NCI-H2081 (cell line): ENCODE results near the gene ARPP21.

Experiments
- DNase-seq, 2 experiments: peaks; one replicate each; lab custom pipeline; 2025; lab: John Stamatoyannopoulos, UW

The ARPP21 gene

DNA sequence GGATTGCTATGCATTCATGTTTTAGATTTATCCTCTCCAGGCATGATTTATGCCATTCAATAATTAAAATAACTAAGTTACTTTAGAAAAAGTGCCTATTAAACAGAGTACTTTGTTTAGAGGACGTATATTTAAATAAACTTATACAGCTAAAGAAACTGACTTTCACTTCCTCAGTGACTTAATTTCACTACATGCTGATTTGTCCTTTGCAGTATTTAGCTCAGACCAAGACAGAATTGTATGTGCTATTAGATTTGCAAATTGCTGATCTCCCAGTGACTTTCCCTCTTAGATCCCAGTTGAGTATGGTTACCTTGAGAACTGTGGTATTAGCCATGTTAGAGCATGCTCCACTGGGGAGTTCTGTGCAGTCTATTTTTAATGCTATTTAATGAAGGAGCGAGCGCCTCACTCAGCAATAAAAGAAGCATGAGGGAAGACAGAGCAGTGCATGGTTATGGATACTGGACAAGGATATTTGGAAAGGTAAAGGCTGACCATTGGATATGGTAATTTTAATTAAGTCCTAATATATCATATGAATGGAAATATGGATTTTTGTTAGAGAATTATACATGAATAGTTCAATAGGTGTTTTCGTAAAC is 2.7 kb downstream of the ARPP21 start:
- no peak for DNase-seq

GRCh38 chr3:35643495-35643894 is 4.2 kb downstream of the ARPP21 start:
- DNase-seq: no peak

DNA sequence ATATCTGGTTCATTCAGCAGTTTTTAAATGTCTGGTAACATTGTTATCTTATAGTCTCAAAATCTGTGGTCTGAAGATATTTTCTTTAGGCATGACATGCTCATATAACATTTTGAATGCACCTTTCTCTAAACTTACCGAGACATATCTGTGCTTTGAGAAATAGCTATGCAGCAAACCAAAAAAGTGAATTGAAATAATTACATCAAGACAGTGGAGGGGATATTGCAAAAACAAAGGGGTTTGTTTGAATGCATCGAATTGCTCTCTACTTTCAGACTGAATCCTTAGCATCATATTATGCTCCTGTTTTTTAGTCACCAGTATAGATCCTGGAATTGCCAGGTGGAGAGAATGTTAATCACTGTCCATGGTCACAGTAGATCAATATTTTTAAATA is 5.1 kb downstream of the ARPP21 start:
- no peak for DNase-seq

- DNase-seq: no peak
These were observed 5.9 kb downstream of the ARPP21 start for GRCh38 chr3:35645189-35645588.

- DNase-seq: no peak
These were observed 6.8 kb downstream of the ARPP21 start for GRCh38 chr3:35646081-35646480.

GRCh38 chr3:35647461-35647860 is 8.1 kb downstream of the ARPP21 start:
- DNase-seq: no peak

DNA sequence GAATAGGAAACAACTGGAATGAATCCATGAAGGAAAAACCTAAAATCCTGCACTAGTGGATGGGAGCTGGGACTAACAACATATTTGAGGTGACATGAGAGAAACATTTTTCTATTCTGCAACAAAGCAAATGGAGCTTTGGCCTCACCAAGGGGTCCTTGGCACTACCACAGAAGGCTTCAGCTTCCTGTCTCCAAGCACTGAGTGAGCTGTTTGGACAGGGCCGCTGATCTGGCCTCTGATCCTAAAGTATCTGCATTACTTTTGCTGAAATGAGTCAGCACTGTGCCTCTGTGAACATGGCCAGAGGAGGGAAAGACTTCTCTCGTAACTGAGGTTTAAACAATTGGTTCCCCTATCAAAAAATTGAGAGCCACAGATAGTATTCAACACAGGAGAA is 9.0 kb downstream of the ARPP21 start:
- no peak for DNase-seq

DNA sequence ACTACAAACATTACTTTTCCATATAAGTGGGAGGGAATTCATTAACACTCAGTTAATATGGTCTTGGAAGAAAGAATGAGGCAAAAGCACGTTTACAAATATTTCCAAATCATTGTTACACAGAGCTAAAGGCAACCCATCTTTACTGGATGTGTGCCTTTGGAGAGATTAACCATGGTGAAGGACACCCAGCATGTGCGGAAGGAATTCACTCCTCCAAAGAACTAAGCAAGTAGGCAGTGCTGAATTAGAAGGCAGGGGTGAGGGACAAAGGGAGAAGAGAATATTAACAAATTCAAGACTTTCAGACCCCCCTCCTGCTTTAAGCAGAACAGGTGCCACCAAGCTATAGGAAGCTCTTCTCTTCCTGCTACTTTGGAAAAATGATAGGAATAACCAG is 10.1 kb downstream of the ARPP21 start:
- no peak for DNase-seq

GRCh38 chr3:35651426-35651825 is 12.1 kb downstream of the ARPP21 start:
- no peak for DNase-seq

DNA sequence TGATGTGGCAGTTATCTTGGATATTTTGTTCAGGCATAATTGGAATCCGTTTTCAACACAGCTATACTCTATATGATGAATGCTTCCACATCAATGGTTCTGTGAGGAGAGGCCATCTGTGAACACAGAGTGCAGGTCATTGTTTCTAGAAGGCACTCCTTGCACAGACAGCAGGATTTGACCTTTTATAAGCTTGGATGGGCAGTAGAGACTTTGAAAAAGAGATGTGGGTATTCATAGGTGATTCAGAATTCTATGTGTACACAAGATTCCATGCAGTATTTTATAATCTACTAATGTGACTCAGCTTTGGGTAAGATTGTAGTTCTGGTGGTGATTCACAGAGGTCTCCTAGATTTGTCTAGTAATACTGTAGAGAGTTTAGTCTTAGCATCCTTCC is 12.5 kb downstream of the ARPP21 start:
- DNase-seq: no peak

DNA sequence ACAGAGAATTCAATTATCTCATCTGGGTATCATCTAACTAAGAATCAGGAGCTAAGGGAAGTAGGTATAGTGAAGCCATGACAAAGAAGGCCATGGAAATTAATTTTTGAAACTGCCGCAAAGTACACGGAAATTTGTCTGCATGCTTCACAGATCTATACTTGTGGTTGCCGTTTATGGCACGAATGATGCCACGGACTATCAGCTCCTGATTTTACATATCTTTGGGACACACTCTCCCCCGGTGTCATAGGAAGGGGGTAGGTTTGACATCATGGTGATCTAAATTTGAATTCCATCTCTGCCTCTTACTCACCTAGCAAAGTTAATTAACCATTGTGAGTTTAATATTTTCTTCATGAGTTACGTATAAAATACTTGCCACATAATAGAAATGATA is 14.0 kb downstream of the ARPP21 start:
- no peak for DNase-seq

- DNase-seq: no peak
These were observed 15.2 kb downstream of the ARPP21 start for GRCh38 chr3:35654476-35654875.

GRCh38 chr3:35658686-35659085 is 19.4 kb downstream of the ARPP21 start:
- DNase-seq: peak in 1 of 2 experiments; percentile 18

- DNase-seq: peak; percentile 45 to 75
These were observed 20.4 kb downstream of the ARPP21 start for GRCh38 chr3:35659768-35660167.

DNA sequence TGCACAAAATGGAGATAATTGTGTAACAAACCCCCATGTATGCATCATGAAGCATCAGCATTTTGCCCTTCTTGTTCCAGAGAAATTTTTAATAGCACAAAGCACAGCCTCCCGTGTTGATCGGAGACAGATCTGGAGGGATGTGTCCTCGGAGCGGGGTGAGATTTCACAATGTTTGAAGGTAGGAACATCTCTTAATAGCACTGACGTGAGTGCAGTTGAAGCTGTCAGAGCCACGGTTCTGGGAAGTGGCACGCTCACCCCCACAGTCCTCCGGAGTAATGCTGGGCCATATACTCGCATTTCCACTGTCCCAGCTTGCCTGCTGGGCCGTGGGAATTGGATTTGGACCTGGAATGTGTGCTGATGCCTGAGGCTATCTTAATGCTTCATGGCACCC is 24.1 kb downstream of the ARPP21 start:
- DNase-seq: no peak

- peak; percentile 91 to 96 for DNase-seq
These were observed 25.2 kb downstream of the ARPP21 start for GRCh38 chr3:35664460-35664919.

- no peak for DNase-seq
These were observed 26.2 kb downstream of the ARPP21 start for GRCh38 chr3:35665390-35666055.

DNA sequence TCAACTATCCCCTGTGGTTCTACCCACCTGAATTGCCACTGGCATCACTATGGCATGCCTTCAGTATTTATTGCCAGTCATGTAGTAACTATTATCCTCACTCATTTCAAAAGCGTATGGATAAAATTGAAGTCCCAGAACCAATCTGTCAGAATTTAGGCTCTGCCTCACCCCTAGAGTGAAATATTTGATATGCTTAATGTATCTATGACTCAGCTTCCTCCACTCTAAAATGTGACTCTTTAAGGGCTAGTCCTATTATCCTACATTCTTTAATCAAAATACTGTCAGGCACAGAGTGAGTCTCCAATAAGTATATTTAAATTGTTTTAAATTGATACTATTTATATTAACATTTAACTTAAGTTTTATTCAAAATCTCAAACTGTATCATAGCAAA is 27.6 kb downstream of the ARPP21 start:
- no peak for DNase-seq

- DNase-seq: no peak
These were observed 31.2 kb downstream of the ARPP21 start for GRCh38 chr3:35670408-35670965.

DNA sequence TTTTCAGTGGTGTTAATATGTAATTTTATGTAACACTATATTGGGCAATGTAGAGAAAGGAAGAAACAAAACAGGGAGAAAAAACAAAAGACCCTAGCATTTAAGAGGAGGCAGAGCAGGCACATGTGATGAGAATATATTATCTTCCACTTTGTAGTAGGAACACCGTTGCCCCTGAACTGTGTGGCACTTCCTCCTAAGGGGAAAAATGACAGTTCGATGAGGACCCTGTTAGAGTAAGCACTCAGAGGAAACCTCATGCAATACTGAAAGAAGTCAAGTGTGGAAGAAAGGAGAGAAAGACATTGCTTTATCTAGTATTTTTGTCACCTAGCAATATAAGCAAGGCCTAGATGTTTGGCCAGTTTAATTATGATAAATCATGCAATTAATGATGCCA is 32.2 kb downstream of the ARPP21 start:
- no peak for DNase-seq

DNA sequence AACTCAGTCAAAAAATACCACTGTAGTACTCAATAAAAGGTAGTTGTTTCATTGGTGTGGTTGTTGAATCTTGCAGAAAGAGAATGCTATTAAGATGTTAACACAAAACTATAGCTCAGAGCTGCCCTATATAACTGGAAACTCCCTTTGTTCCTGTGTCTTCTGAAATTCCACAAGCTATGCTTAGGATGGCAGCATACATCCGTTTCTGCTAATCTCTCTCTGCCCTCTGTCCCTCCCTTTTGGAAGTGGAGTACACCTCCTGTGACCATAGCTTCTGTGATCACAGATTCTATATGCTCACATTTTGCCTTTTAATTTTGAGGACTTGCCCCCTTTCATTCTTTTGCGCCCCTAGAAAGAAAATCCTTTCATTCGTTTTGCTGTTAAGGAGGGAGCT is 33.7 kb downstream of the ARPP21 start:
- DNase-seq: no peak

- DNase-seq: no peak
These were observed 35.3 kb downstream of the ARPP21 start for GRCh38 chr3:35674451-35675109.

DNA sequence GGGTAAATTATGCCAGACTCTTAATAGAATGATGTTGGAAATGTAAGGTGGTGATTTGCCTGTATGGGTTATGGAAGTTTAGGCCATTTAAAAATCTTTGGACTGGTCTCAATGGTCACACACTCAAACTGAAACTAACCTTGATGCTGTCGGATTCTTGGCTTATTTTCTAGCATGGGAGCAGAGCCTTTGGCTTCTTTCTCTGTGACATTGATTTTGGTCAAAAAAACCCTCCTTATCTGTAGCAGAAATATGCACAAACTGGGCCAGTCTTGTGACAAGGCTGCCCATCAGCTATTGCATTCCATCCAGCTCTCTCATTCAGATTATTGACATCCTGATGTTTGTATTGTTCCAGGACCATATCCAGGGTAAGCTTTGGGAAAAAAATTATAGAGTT is 35.9 kb downstream of the ARPP21 start:
- DNase-seq: no peak
